ENCODE measurements around the gene TREM1.

Gene TREM1

DNA sequence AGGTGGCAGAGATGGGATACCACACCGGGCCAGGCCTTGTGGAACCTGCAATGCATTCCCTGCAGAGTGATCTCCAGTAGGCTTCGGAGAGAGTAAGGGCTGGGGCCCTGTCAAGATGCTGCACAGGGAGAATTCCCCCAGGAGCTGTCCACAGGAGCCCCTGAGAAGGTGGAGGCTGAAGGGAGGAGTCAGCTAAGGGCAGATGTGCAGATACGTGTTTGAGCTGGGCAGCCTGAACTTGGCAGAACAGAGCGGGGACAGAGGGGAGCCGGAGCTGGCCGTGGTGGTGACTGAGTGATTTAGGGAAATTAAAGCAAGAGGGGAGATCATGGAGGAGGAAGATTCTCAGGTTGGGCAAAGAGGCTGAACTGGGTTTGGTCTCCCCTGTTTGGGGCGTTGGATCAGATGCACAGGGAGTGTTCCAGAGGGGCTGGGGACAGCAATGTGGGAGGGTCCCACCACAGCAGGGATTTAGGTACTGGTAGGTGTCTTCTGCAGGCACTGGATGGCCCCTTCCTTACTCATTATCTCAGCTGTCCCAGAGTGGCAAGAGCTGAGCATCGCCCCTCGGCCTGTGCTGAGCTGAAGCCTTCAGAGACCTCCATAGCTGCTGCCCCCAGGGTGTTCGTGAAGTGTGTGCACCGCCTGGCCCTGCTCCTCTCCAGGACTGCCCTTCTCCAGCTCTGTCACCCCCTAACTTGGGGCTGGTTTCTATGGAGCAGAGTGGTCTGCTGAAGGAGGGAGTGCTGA lies 45.1 kb upstream of the TREM1 start:
- no peak overlapping the region for H3K27ac ChIP-seq
- TF ChIP-seq, protein P1, sequence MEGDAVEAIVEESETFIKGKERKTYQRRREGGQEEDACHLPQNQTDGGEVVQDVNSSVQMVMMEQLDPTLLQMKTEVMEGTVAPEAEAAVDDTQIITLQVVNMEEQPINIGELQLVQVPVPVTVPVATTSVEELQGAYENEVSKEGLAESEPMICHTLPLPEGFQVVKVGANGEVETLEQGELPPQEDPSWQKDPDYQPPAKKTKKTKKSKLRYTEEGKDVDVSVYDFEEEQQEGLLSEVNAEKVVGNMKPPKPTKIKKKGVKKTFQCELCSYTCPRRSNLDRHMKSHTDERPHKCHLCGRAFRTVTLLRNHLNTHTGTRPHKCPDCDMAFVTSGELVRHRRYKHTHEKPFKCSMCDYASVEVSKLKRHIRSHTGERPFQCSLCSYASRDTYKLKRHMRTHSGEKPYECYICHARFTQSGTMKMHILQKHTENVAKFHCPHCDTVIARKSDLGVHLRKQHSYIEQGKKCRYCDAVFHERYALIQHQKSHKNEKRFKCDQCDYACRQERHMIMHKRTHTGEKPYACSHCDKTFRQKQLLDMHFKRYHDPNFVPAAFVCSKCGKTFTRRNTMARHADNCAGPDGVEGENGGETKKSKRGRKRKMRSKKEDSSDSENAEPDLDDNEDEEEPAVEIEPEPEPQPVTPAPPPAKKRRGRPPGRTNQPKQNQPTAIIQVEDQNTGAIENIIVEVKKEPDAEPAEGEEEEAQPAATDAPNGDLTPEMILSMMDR (IDR thresholded peaks at IDR 0.05), result no peak
- no peak for TF ChIP-seq ZFX (IDR thresholded peaks at IDR 0.05; ENCODE audit: borderline replicate concordance)

DNA sequence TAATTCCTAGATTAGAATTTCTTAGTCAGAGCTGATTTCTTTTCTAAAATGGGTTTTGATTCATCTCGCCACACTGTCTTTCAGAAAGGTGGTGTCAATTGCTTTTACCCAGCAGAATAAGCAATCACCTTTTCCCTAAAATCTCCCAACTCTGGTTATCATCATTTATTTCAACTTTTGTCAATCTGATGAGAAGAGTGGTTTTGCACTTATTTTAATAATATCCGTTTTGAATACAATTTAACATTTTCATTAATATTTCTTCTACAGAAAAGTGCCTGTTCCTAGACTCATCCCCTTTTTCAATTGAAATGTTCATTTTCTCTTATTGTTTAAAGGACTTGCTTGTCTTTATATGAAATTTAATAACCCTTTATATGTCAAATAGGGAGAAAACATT lies 40.7 kb upstream of the TREM1 start:
- no peak overlapping the region for H3K27ac ChIP-seq
- TF ChIP-seq, protein P1 (IDR thresholded peaks at IDR 0.05), result no peak
- TF ChIP-seq ZFX (IDR thresholded peaks at IDR 0.05; ENCODE audit: borderline replicate concordance), result no peak

DNA sequence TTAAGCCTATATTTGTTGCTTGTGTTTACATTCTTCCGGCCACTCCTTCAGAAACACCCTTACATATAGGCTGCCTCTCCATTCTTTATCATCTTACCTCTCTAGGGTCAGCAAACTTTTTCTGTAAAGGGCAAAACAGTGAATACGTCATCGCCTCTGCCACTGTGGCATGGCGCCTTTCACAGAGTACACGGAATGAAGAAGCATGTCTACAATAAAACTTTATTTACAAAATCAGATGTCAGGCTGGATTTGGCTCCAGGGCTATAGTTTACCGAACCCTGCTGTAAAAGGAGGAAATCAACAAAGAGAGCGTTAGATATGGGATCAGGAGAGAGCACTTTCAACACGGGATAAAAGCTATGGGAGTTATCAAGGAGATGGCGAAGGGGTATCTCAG lies 39.6 kb upstream of the TREM1 start:
- TF ChIP-seq, protein P1 (IDR thresholded peaks at IDR 0.05), result no peak
- TF ChIP-seq ZFX (IDR thresholded peaks at IDR 0.05; ENCODE audit: borderline replicate concordance), result no peak

GRCh38 chr6:41325446-41326066 lies 39.1 kb upstream of the TREM1 start:
- no peak overlapping the region for H3K27ac ChIP-seq
- TF ChIP-seq, protein P1 (IDR thresholded peaks at IDR 0.05), result no peak
- TF ChIP-seq ZFX (IDR thresholded peaks at IDR 0.05; ENCODE audit: borderline replicate concordance), result no peak

More for the DNA sequence above, 39.6 kb upstream of the TREM1 start:
- no peak overlapping the region for H3K27ac ChIP-seq

DNA sequence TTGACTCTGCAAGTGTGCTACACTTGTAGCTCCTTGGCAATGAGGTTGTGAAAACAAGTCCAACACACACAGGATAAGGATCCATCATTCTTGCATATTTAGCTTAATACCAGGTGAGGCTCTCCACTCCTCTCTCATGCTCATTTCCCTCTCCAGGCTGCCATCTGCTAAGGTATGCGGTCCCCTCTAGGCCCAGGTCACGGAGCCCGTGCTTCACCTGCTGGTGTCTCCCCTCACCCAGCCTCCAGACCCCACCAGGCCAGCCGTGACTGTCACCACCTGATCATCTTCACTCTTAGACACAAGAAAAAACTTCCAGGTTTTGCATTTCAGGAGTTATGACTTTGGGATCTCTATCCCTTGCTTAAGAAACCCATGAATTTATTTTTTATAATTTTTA lies 34.7 kb upstream of the TREM1 start:
- TF ChIP-seq, protein P1 (IDR thresholded peaks at IDR 0.05), result no peak
- no peak for TF ChIP-seq ZFX (IDR thresholded peaks at IDR 0.05; ENCODE audit: borderline replicate concordance)
- no peak overlapping the region for H3K27ac ChIP-seq

- TF ChIP-seq, protein P1 (IDR thresholded peaks at IDR 0.05), result peak; percentile 97
- no peak for TF ChIP-seq ZFX (IDR thresholded peaks at IDR 0.05; ENCODE audit: borderline replicate concordance)
- H3K27ac ChIP-seq, result no peak overlapping the region
These were observed 32.4 kb upstream of the TREM1 start for GRCh38 chr6:41318654-41319565.

Measured in 22Rv1 (cell line).